Measurements from ENCODE around the gene AP5B1.
"Not testable (repeated sequence)": the region's sequence is repeated elsewhere in the genome, so short reads cannot be mapped to it uniquely, and the experiment has no call there.

AP5B1 gene

DNA sequence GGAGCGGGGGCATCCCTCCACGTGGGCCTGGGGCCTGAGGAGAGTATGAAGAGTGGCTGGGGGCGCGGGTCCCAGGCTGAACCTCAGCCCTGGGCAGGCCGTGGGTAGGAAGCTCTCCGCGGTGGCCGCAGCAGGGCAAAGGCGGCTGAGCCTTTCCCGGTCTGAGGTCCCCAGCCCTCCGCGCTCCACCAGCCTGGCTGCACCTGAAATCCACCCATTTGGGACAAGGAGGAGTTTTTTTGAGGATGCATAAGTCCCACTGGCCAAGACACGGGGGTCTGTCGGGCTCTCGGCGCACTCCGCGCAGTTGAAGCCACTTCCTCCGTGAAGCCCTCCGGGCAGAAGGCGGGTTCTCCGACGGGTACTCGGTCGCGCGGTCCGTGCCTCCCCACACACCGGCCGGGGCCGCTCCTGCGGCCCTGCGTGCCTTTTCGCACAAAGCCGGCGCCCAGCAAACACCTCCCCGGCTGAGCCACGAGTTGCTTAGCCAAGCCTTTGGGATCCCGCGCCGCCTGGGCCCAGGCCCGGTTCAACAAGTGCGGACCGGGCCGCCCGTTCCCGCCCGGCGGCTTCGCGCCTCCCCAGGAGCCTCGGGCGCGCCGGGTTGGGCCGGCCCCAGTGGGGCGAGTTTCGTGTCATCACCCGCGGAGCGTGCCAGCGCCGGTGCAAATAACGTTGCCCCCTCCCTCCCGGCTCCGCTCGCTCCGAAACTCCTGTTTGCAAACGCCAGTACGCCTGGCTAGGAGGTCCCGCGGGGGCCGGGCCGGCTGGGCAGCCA, 5.4 kb upstream of the AP5B1 start:
- DNase-seq (ENCODE audit: low read depth), result no peak

GRCh38 chr11:65785319-65786007, 4.7 kb upstream of the AP5B1 start:
- DNase-seq (ENCODE audit: low read depth), result no peak

DNA sequence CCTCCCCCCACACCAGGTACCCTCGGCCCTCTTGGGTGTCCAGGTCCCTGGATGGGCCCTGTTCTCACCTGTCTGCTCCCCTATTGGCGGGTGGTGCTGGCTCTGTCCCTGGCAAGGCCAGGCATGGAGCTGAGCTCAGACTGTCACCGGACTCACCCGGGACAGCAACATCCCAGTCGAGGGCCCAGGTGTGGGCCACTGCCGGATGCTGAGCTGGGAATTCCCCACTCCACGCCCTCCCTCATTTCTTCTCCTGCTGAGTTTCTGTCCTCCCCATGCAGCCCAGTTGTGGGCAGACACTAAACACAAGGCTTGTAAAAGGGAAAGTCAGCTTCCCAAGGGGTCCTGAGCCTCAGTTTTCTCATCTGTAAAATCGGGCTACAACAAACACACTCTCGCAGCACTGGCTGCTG, 2.0 kb upstream of the AP5B1 start:
- DNase-seq (ENCODE audit: low read depth), result no peak

- no peak for DNase-seq (ENCODE audit: low read depth)
These were observed 1.4 kb upstream of the AP5B1 start for GRCh38 chr11:65781962-65782815.

DNA sequence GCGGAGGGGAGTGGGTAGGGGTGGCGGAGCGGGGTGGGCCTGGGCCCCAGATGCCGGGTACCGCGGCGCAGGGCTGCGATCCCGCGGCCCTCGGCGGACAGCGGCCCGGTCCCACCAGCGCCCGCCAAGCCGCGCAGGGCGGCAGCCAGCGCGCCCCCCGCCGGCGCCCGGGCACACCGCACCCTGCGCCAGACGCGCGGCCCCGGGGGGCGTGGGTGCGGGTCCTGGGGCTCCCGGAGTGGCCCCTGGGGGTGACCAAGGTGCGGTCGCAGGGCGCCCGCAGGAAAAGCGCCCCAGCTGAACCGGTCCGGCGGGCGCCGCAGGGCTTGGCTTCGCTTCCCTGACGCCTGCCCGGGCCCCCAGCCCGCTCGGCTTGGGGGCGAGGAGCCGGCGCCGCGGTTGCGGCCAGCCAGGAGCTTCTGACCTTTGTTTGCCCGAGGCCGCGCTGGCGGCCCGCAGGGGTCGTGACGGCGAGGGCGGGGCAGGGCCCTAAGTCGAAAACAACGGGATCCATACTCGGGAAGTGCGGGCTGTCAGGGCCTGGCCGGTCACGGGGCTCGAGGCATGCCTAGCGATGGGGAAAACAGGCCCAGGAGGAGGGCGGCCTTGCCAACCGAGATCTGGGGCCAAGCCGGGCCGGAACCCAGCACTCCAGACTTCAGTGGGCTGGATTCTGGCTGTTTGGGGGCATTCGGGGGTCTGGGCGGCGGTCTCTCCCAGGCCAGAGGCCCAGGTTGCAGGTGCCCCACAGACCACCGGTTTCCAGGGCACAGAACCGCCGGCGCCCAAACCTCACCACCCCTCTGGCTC, 581 bp upstream of the AP5B1 start:
- DNase-seq (ENCODE audit: low read depth), result no peak

GRCh38 chr11:65779919-65780769, 632 bp downstream of the AP5B1 start:
- peak; percentile 51 for DNase-seq (ENCODE audit: low read depth)

DNA sequence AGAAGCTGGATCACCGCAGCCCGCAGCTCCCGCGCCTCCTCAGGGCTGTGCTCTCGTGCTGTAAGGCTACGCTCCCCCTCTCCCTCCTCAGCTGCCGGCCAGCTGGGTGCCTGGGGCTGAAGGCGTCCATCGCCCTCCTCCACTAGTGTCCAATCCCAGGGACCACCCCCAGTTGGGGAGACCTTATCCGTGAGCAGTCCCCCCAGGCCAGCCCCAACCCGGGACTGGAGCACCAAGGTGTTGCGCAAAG, 1.2 kb downstream of the AP5B1 start:
- DNase-seq (ENCODE audit: low read depth), result no peak

DNA sequence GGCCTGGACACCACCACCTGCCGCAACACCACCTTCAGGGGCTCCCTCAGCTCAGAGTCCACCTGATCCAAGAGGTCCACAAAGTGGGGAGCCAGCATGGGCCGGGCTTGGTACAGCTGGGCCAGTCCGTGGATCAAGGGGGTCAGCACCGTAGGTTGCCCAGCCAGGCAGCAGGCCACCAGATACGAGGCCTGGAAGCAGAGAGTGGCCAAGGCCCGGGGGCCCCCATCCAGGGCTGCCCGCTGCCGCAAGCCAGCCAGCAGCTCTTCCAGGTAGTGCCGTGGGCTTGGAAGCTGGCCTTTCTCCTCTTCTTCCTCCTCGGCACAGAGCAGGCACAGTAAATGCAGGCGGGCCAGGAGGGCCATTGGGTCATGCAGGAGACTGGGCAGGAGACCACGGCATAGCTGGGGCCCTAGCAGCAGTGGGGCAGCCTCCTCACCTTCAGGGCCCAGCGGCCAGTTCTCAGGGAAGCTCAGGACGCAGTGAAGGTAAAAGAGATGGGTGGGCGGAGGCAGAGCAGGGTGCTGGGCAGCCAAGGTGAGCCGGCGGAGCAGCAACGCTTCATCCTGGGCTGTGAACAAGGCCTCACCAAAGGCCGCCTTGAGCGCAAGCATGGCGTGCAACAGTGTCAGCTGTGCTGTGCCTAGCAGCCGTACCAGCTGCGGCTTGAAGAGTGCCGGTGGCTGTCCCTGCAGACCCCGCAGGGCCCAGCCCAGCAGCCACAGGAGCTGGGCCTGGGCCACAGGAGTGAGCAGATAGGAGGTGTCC, 1.7 kb downstream of the AP5B1 start:
- DNase-seq (ENCODE audit: low read depth), result no peak

- no peak for DNase-seq (ENCODE audit: low read depth)
These were observed 2.3 kb downstream of the AP5B1 start for GRCh38 chr11:65778431-65778900.

- no peak for DNase-seq (ENCODE audit: low read depth)
These were observed 2.9 kb downstream of the AP5B1 start for GRCh38 chr11:65777821-65778361.

DNA sequence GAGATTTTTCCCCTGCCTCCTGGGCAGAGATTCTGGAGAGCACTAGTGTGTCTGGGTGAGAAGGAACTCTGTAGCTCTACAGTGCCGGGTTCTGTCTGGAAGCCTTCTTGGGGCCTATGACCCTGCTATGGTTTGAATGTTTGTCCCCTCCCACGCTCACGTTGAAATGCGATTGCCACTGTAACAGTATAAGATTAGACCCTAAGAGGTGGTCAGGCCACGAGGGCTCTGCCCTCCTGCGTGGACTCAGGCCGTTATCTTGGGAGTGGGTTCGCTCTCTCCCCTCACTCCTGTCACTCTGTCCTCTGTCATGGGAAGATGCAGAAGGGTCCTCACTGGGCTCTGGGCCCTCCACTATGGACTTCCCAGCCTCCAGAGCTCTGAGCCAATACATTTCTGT, 3.5 kb downstream of the AP5B1 start:
- DNase-seq (ENCODE audit: low read depth), result no peak

GRCh38 chr11:65776710-65777141, 4.0 kb downstream of the AP5B1 start:
- no peak for DNase-seq (ENCODE audit: low read depth)

DNA sequence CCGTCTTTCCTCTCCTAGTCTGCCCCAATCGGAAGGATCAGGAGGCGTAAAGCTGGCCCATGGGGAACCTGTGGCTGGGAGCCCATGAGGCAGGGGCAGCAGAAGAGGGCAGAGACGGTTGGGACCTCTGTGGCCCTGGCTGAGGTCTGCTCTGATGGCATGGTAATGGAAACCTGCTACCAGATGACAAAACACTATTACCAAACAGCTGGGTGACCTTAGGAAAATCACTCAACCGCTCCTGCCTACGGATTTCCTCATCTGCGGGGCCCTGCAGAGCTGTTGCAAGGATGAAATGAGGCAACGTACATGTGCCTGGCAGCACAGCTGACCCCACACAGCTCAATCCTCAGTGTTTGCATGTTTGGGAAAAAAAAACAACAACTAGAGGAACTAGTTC, 4.6 kb downstream of the AP5B1 start:
- no peak for DNase-seq (ENCODE audit: low read depth)

DNA sequence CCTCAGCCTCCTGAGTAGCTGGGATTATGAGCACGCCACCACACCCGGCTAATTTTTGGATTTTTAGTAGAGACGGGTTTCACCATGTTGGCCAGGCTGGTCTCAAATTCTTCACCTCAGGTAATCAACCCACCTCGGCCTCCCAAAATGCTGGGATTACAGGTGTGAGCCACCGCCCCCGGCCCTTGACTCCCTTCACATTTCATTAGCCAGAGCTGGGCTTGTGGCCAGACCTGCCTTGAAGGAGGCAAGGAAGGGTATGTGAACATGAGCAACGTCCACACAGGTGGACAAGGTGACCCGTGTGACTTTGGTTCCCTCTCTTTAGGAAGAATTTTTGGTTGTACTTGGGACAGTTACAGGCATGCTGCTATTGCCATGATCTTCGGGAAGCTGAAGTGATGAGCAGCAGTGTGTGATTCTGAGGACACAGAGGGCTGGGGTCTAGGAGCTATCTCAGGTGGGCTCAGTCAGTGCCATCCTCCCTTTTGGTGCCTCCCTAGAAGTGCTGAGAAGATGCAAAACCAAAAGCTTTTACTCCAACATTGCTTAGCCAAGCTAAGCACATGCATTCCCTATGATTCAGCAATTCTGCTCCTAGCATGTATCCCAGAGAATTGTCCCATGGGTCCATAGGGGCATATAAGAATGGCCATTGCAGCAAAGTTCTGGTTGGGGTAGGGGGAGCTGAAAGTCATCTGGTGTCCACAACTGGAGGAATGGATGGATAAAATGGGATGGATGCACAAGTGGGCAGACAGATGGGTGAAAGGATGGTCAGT, 6.1 kb downstream of the AP5B1 start:
- no peak for DNase-seq (ENCODE audit: low read depth)

- DNase-seq (ENCODE audit: low read depth), result no peak
These were observed 6.9 kb downstream of the AP5B1 start for GRCh38 chr11:65773784-65774411.

- no peak for DNase-seq (ENCODE audit: low read depth)
These were observed 9.1 kb downstream of the AP5B1 start for GRCh38 chr11:65771589-65772112.

- DNase-seq (ENCODE audit: low read depth), result no peak
These were observed 9.7 kb downstream of the AP5B1 start for GRCh38 chr11:65770951-65771567.

DNA sequence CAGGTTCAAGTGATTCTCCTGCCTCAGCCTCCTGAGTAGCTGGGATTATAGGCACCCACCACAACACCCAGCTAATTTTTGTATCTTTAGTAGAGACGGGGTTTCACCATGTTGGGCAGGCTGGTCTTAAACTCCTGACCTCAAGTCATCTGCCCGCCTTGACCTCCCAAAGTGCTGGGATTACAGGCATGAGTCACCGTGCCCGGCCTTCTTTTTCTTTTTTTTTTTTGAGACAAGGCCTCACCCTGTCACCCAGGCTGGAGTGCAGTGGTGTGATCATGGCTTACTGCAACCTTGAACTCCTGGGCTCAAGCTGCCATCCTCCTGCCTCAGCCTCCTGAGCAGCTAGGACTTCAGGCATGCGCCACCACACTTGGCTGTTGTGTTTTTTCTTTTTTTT, 13.0 kb downstream of the AP5B1 start:
- not testable (repeated sequence) for DNase-seq (ENCODE audit: low read depth)

Data from stimulated activated CD8-positive, alpha-beta memory T cell treated with anti-CD3 and anti-CD28 coated beads, Interleukin-12 subunit alpha, Interleukin-12 subunit beta, amount 100 ng/mL, for 1 hour (primary cell).